Measurements from ENCODE around the gene EIF4G2. TPM values are rescaled to one million over a fixed set of nuclear protein-coding genes. Genes with fewer than 3 reads are reported as not detected.

Gene EIF4G2
- total RNA-seq = 535 TPM

DNA sequence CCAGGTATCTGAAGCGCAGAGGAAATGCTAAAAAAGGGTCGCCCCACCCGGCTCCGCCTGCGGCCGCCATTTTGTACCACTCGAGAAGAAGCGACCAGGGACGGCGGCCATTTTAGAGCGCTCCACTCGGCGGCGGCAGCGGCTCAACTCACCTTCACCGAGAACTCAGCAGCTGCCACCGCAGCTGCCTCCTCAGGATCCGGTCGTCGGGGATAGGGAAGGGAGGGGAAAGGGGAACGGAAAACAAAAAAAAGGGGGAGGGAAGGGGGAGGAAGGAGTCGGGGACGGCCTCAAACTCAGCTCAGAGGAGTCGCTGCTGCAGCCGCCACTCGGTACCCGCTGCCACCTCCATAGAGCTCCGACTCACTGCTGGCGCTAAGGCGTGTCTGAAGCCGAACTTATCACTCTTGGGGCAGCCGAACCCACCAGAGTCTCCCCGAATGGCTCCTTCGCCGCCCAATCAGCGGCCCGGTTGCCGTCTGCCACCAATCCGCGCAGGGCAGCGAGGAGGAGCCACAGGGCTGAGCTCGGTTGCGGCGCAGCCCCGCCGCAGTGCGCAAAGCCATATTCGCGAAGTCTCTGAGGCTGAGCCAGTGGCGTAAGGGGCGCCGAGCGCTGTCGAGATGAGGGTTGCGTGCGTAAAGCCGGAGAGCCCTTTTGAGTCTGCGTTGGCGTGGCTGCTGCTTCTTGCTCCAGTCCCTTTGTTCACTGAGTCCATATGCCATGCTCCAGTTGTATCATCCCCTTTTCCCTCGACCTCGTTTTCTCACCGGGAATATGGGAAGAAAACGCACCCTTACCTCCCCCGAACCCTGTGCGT is at the start of gene EIF4G2:
TSS of gene EIF4G2 (minus strand) at position 374 of the 820 bp plus-strand sequence.

DNA sequence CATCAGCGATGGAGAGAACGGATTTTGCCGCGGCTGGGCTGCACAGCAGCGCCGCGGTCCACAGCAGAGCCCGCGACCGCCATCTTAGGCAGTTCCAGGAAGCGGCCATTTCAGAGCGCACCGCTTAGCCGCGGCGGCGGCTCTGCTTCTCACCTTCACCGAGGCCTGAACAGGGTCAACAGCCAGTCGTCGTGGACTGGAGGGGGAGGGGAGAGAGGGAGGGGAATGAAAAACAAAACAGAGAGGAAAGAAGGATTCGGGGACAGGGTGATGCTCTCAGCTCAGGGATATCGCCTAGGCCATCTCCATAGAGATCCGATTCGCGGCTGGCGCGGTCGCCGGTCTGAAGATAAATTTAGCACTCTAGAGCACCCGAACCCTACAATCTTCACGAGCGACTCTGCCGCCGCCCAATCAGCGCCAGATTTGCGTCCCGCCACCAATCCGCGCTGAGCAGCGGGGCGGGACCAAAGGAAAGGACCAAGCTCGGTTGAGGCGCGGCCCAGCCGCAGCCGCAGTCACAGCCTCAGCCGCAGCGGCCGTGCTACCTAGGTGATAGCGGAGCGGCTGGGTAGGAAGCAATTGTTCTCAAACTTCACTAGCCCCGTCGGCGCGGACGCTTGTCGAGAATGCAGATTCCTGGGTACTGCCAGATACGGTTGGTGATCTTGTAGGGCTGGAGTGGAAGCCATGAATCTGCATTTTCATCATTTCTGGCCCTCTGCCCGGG is 49.1 kb upstream of the EIF4G2 start, which contains the start of gene ZBED5:
TSS of gene ZBED5 (minus strand) at position 345 of the 730 bp plus-strand sequence. CDS start 3,108 bp downstream, outside the sequence.

GRCh38 chr11:10750838-10751580 is 57.7 kb downstream of the EIF4G2 start, which contains the start of gene CTR9:
Gene CTR9, plus strand, starts transcription at chr11:10751246. Its CDS starts 167 bp downstream, at chr11:10751413.

Small RNA genes within 50 kb of the gene (small RNA-seq; reads per million reads assigned to genes)
- not detected for gene SNORD97 (ENCODE audit: low replicate concordance)

Other genes with a start within 250 kb of the EIF4G2 start
- gene LYVE1, start 240.3 kb downstream of the EIF4G2 start, total RNA-seq = 43.6 TPM
- gene IRAG1, start 115.2 kb downstream of the EIF4G2 start, total RNA-seq = 11.2 TPM
- 36.7 TPM for gene CTR9, start 57.7 kb downstream of the EIF4G2 start, total RNA-seq
- 49.0 TPM for gene ZBED5, start 49.1 kb upstream of the EIF4G2 start, total RNA-seq